DND-41 (cell line): ENCODE measurements around the gene GATB.

ENCODE experiments used
- ATAC-seq: fragments of 200-7000 bp; cut with Tn5 transposase; 3 replicates; pipeline ENCODE4 v1.9.1; 2021; ENCODE audit warnings: low read depth; ENCODE audit not compliant: insufficient read depth
- DNase-seq: peaks from one replicate; pipeline ENCODE4 v3.0.0-alpha.2; 2020
- H2AFZ ChIP-seq: 2 replicates; pipeline ENCODE4 v1.6.0; 2012; ENCODE audit warnings: low read depth, low read length
- H3K27ac ChIP-seq: 2 replicates; pipeline ENCODE4 v1.5.1; 2012; ENCODE audit warnings: low read length, inconsistent platforms
- H3K27me3 ChIP-seq: fragments of 200-600 bp; sonication (generic); 2 replicates; pipeline ENCODE4 v1.6.0; 2012; ENCODE audit warnings: low read length, mild to moderate bottlenecking, inconsistent platforms; ENCODE audit not compliant: insufficient read depth, poor library complexity
- H3K36me3 ChIP-seq: 2 replicates; pipeline ENCODE4 v1.5.1; 2012; ENCODE audit warnings: low read length, inconsistent platforms; ENCODE audit not compliant: insufficient read depth
- H3K4me1 ChIP-seq: 2 replicates; pipeline ENCODE4 v1.5.1; 2012; ENCODE audit warnings: mild to moderate bottlenecking, low read length; ENCODE audit not compliant: insufficient read depth
- H3K4me2 ChIP-seq: 2 replicates; pipeline ENCODE4 v1.6.0; 2012; ENCODE audit warnings: mild to moderate bottlenecking, moderate library complexity, low read length, inconsistent platforms; ENCODE audit not compliant: insufficient read depth
- H3K4me3 ChIP-seq, 2 experiments: fragments of 200-600 bp in 1 of 2; shearing (Covaris generic) in 1 of 2; 2 replicates each; pipeline ENCODE4 v1.5.1; 2012 to 2016; ENCODE audit warnings: inconsistent platforms in 2 of 2, low read length in 2 of 2, mild to moderate bottlenecking in 2 of 2, low read depth in 1 of 2, moderate library complexity in 1 of 2
- H3K79me2 ChIP-seq: 2 replicates; pipeline ENCODE4 v1.6.0; 2012; ENCODE audit warnings: low read length, inconsistent platforms; ENCODE audit not compliant: insufficient read depth
- H3K9ac ChIP-seq: 2 replicates; pipeline ENCODE4 v1.6.0; 2012; ENCODE audit warnings: low read depth, mild to moderate bottlenecking, inconsistent platforms, low read length, moderate library complexity
- H3K9me3 ChIP-seq: 2 replicates; pipeline ENCODE4 v1.5.1; 2012; ENCODE audit warnings: low read length, moderate library complexity, mild to moderate bottlenecking, inconsistent platforms; ENCODE audit not compliant: insufficient read depth, severe bottlenecking
- H4K20me1 ChIP-seq: 2 replicates; pipeline ENCODE4 v1.6.0; 2012; ENCODE audit warnings: low read length; ENCODE audit not compliant: insufficient read depth
- EZH2 ChIP-seq: IDR thresholded peaks from 3 replicates; pipeline ENCODE4 v1.6.1; 2012; ENCODE audit warnings: borderline replicate concordance, low read depth, mild to moderate bottlenecking, moderate library complexity, low read length, inconsistent platforms; ENCODE audit not compliant: severe bottlenecking
- TF ChIP-seq, protein P1 (sequence below): IDR thresholded peaks from 2 replicates; pipeline ENCODE4 v1.5.1; 2012; ENCODE audit warnings: borderline replicate concordance, low read length, moderate library complexity, mild to moderate bottlenecking; ENCODE audit not compliant: poor library complexity, severe bottlenecking; ENCODE audit errors: extremely low read depth

GATB gene

DNA sequence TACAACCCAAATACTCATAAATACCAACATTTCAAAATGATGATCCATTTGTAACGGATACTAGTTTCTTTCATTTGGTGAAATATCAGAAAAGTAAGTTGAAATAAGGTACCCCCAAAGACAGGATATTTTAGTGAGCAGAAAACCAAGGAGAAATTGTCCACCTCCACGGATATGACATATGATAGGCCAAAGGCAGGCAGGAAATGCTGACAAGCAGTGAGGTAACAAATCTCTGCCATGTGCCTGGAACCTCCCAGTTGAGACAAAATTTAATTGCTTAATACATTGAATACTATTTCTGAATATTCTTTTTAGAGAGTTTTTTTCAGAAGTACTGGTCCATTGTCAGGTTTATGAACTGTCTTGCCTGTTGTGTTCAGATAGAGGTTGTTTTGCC, 118.8 kb downstream of the GATB start:
- Histone ChIP-seq H3K27ac (no peak overlapping the region), H4K20me1 (no peaks in the 10 kb centered on the region), H3K4me1 (no peaks in the 10 kb centered on the region), H3K36me3 (no peaks in the 10 kb centered on the region), H3K9me3 (no peaks in the 10 kb centered on the region), H3K9ac (no peak overlapping the region), H3K79me2 (no peaks in the 10 kb centered on the region), H3K27me3 (peaks cover 6% of the 10 kb centered on the region), H2AFZ (no peak overlapping the region), H3K4me3 (no peak overlapping the region), H3K4me2 (no peak overlapping the region)
- ATAC-seq (no peak), DNase-seq (no peak)
- TF ChIP-seq, protein P1, sequence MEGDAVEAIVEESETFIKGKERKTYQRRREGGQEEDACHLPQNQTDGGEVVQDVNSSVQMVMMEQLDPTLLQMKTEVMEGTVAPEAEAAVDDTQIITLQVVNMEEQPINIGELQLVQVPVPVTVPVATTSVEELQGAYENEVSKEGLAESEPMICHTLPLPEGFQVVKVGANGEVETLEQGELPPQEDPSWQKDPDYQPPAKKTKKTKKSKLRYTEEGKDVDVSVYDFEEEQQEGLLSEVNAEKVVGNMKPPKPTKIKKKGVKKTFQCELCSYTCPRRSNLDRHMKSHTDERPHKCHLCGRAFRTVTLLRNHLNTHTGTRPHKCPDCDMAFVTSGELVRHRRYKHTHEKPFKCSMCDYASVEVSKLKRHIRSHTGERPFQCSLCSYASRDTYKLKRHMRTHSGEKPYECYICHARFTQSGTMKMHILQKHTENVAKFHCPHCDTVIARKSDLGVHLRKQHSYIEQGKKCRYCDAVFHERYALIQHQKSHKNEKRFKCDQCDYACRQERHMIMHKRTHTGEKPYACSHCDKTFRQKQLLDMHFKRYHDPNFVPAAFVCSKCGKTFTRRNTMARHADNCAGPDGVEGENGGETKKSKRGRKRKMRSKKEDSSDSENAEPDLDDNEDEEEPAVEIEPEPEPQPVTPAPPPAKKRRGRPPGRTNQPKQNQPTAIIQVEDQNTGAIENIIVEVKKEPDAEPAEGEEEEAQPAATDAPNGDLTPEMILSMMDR, result no peak
- no peak for TF ChIP-seq EZH2

DNA sequence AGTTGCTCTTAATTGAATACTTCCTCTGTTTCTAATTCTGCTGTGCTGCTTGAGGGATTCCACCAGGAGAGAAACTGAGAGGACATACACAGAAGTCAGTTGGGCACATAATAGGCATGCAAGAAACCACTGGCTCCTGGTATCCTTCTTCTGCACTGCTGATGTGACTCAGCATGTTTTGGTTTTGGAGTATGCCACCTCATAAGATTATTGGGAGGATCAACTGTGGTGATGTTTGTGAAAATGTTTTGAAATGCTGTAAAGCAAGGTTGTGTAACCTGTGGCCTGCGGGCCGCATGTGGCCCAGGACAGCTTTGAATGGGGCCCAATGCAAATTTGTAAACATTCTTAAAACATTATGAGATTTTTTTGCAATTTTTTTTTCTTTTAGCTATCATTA, 119.6 kb downstream of the GATB start:
- Histone ChIP-seq H3K36me3 (no peaks in the 10 kb centered on the region), H3K27ac (no peak overlapping the region), H2AFZ (no peak overlapping the region), H3K4me3 (no peak overlapping the region), H3K79me2 (no peaks in the 10 kb centered on the region), H3K4me2 (no peak overlapping the region), H3K9me3 (no peaks in the 10 kb centered on the region), H3K4me1 (no peaks in the 10 kb centered on the region), H3K27me3 (peaks cover 6% of the 10 kb centered on the region), H3K9ac (no peak overlapping the region), H4K20me1 (no peaks in the 10 kb centered on the region)
- no peak for ATAC-seq
- no peak for TF ChIP-seq EZH2
- TF ChIP-seq, protein P1, result no peak
- no peak for DNase-seq

DNA sequence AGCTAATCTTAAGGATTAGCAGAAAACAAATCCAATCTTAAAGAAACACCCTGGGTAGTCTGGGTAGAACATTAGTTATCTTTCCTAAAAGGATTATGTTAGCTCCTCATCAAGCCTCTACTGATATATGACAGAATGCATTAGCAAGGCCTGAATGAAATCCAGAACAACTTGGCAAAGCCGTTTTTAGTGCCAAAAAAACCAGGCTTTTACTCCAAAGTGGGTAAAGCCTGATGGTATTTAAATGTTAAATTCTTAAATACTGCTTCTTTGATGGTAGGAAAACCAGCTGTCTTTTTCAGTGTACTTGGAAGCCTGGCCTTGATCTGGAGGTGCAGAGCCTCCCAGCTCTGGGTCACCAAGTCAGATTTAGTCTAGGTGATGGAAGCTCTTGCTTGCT, 120.4 kb downstream of the GATB start:
- DNase-seq (no peak), ATAC-seq (no peak)
- H3K4me2 ChIP-seq, result no peak overlapping the region
- no peak for TF ChIP-seq EZH2
- TF ChIP-seq, protein P1, result no peak
- no peaks in the 10 kb centered on the region for H3K4me1 ChIP-seq
- H2AFZ ChIP-seq, result no peak overlapping the region
- no peak overlapping the region for H3K27ac ChIP-seq
- H3K9me3 ChIP-seq, result no peaks in the 10 kb centered on the region
- H3K36me3 ChIP-seq, result no peaks in the 10 kb centered on the region
- no peaks in the 10 kb centered on the region for H4K20me1 ChIP-seq
- no peaks in the 10 kb centered on the region for H3K79me2 ChIP-seq
- no peak overlapping the region for H3K9ac ChIP-seq
- H3K4me3 ChIP-seq, result no peak overlapping the region
- peaks cover 6% of the 10 kb centered on the region for H3K27me3 ChIP-seq

DNA sequence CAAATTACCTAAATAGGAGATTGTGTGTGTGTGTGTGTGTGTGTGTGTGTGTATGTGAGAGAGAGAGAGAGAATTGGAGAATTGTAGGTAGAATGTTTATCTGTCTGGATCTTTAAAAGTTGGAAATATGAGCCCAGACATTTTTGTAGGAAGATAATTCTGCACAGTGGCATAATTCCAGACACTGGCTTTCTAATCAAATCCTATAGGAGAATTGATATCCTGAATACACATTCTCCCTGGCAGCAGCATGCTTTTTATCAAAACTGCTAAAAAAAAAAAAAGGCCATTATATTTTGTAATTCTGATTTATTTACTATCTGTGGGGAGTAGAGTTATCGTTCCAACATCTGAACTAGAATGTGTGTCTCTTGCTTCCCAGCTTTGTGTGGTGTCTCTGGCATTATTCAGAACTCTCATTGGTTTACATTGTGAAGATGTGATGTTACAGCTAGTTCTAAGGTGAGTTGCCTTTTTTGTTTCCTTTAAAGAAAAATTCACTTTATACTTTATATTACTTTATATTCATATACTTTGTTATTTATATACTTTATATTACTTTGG, 122.4 kb downstream of the GATB start:
- H3K27ac ChIP-seq, result no peak overlapping the region
- no peak overlapping the region for H3K4me3 ChIP-seq
- TF ChIP-seq EZH2, result no peak
- TF ChIP-seq, protein P1, result no peak
- peaks cover 6% of the 10 kb centered on the region for H3K27me3 ChIP-seq
- H3K4me1 ChIP-seq, result no peaks in the 10 kb centered on the region
- no peak overlapping the region for H3K4me2 ChIP-seq
- no peak overlapping the region for H2AFZ ChIP-seq
- ATAC-seq, result no peak
- H3K36me3 ChIP-seq, result no peaks in the 10 kb centered on the region
- H4K20me1 ChIP-seq, result no peaks in the 10 kb centered on the region
- H3K9ac ChIP-seq, result no peak overlapping the region
- H3K79me2 ChIP-seq, result no peaks in the 10 kb centered on the region
- no peak for DNase-seq
- H3K9me3 ChIP-seq, result no peaks in the 10 kb centered on the region
